Right atrium auricular region (tissue), 2 donors: Measurements from ENCODE around the gene NDUFB6. TPM values are rescaled to one million over a fixed set of nuclear protein-coding genes. Genes with fewer than 3 reads are reported as not detected.

ENCODE experiments used
- DNase-seq: peaks from one replicate; pipeline ENCODE4 v3.0.0-alpha.2; 2019; ENCODE audit warnings: low spot score
- H3K27ac ChIP-seq, 2 donors: fragments of 200-600 bp; sonication (generic); 1 replicate in 1 of 2; 2 replicates in 1 of 2; pipeline ENCODE4 v1.5.1; 2016 to 2019
- H3K27me3 ChIP-seq, 2 donors: fragments of 200-600 bp; sonication (generic); one replicate each; pipeline versions ENCODE4 v1.5.1 to v1.6.0; 2017 to 2019
- H3K36me3 ChIP-seq: fragments of 200-600 bp; sonication (generic); one replicate; pipeline ENCODE4 v1.5.1; 2016
- H3K4me1 ChIP-seq, 2 donors: fragments of 200-600 bp; sonication (generic); one replicate each; pipeline versions ENCODE4 v1.5.1 to v1.6.0; 2017 to 2019
- H3K4me3 ChIP-seq, 2 donors: fragments of 200-600 bp; sonication (generic); 1 replicate in 1 of 2; 2 replicates in 1 of 2; pipeline ENCODE4 v1.5.1; 2017 to 2019; ENCODE audit warnings: mild to moderate bottlenecking in 1 of 2, moderate library complexity in 1 of 2
- H3K9me3 ChIP-seq, 2 donors: fragments of 200-600 bp; sonication (generic); one replicate each; pipeline ENCODE4 v1.5.1; 2019
- CTCF ChIP-seq, 2 donors: fragments of 200-600 bp; sonication (generic); IDR thresholded peaks; one replicate each; pipeline ENCODE4 v1.5.1; 2019; ENCODE audit warnings: antibody characterized with exemption in 2 of 2
- total RNA-seq, 2 donors: library from RNA; depleted of rRNA; stranded (reverse); fragments of >200 nt; gene quantifications; one replicate each; pipeline ENCODE4 v1.1.0, GENCODE V29; 2016

Gene NDUFB6
- total RNA-seq, 2 donors from 2014 or later, result 70.1 to 134 TPM

DNA sequence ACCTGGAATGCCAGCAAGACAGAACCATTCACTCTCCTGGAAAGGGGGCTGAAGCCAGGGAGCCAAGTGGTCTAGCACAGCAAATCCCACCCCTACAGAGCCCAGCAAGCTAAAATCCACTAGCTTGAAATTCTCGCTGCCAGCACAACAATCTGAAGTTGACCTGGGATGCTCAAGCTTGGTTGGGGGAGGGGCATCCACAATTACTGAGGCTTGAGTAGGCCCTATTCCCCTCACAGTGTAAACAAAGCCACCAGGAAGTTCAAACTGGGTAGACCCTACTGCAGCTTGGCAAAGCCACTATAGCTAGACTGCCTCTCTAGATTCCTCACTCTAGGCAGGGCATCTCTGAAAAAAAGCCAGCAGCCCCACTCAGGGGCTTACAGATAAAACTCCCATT lies 64.2 kb downstream of the NDUFB6 start:
- Histone ChIP-seq H3K36me3 (no peaks in the 10 kb centered on the region), H3K9me3 (no peaks in the 10 kb centered on the region), H3K27ac (no peak overlapping the region), H3K4me1 (no peaks in the 10 kb centered on the region), H3K4me3 (no peak overlapping the region), H3K27me3 (no peaks in the 10 kb centered on the region)
- TF ChIP-seq CTCF (IDR thresholded peaks at IDR 0.05), result no peak
- no peak for DNase-seq

- TF ChIP-seq CTCF (IDR thresholded peaks at IDR 0.05), result no peak
- Histone ChIP-seq H3K27ac (no peak overlapping the region), H3K27me3 (no peaks in the 10 kb centered on the region), H3K9me3 (no peaks in the 10 kb centered on the region), H3K36me3 (peaks cover 3% of the 10 kb centered on the region), H3K4me1 (no peaks in the 10 kb centered on the region), H3K4me3 (no peak overlapping the region)
- DNase-seq, result no peak
These were observed 70.0 kb downstream of the NDUFB6 start for GRCh38 chr9:32503008-32503407.

Other genes with a start within 250 kb of the NDUFB6 start
- 10 to 100 TPM; 37.2 to 43.8 TPM for gene ACO1, start 188.5 kb downstream of the NDUFB6 start, total RNA-seq
- 1 to 10 TPM; 2.6 to 3.1 TPM for gene RIGI, start 47.0 kb downstream of the NDUFB6 start, total RNA-seq
- 1 to 10 TPM; 5.7 to 6.8 TPM for gene SMIM27, start 20.8 kb downstream of the NDUFB6 start, total RNA-seq
- 10 to 100 TPM in 1 of 2 donors, 1 to 10 TPM in 1; 9.4 to 11.0 TPM for gene TOPORS, start 20.6 kb downstream of the NDUFB6 start, total RNA-seq
- not detected for gene TAF1L, start 62.5 kb upstream of the NDUFB6 start, total RNA-seq
- gene TMEM215, start 210.4 kb upstream of the NDUFB6 start, total RNA-seq, result not detected